Stimulated activated CD8-positive, alpha-beta memory T cell treated with anti-CD3 and anti-CD28 coated beads, Interleukin-2, amount 100 ng/mL, for 48 hours (primary cell): ENCODE data around the gene ATP8A2.
"Not testable (repeated sequence)": the region's sequence is repeated elsewhere in the genome, so short reads cannot be mapped to it uniquely, and the experiment has no call there.

Experiments used
- DNase-seq, 2 donors: peaks; one replicate each; pipeline ENCODE4 v3.0.0-alpha.2; 2020; ENCODE audit warnings: low read depth in 2 of 2

ATP8A2 gene

GRCh38 chr13:25548991-25549390 lies 177.2 kb downstream of the ATP8A2 start:
- not testable (repeated sequence) for DNase-seq

- no peak for DNase-seq
Measured at GRCh38 chr13:25561812-25562211, 190.0 kb downstream of the ATP8A2 start.

DNA sequence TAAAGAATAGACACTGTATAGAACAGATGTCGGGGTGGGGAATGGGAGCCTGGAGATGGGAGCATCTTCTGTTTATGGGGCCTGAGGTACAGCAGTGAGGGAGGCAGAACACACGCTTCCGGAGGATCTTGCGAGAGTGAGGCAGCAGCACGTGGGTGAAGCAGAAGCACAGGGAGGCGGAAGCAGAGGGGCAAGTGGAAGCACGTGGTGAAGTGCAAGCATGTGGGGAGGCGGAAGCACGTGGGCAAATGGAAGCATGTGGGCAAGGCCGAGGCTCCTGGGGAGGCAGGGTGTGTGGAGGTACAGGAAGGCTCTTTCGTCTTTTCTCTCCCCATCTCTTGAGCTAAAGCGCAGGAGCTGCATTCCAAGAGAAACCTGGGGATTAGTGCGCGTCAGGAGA lies 198.4 kb downstream of the ATP8A2 start:
- DNase-seq = no peak

DNA sequence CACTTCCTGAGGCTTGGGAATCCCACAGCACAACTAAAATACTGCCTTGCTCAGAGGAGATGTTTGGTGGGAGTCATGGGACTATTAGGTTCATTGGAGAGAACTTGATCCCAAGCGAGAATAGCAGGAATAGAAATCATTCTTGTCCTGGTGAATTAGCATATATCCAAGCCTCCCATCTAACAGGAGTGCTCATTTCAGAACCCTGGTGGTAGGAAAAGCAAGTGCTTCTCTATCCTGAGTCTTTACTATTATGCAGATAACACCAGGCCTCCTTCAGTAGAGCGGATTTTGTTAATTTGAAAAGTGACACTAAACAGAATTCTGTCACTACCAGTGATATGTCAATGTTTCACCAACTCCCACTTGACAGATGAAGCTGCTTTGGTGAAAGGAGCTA lies 199.5 kb downstream of the ATP8A2 start:
- no peak for DNase-seq

GRCh38 chr13:25572171-25572570 lies 200.4 kb downstream of the ATP8A2 start:
- not testable (repeated sequence) for DNase-seq

- DNase-seq = peak; percentile 39 to 49
Measured at GRCh38 chr13:25574437-25575411, 202.9 kb downstream of the ATP8A2 start.

DNA sequence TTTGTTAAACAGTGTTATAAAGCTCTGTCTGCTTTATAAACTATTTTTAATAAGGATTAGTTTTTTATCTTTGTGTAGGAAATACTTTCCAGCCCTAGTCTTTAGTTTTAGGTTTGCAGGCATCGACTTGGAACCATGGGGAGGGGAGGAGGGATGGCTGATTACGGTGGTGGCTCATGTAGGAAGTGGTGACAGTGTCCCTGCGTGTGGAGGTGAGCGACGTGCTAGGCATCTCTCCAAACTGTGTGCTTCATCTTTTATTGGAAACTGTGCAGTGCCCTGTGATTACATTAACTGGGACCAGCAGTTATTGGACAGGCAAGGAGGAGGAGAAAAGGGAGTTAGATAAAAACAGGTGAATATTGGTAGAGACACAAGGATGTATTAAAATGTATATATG lies 203.8 kb downstream of the ATP8A2 start:
- DNase-seq = no peak

DNA sequence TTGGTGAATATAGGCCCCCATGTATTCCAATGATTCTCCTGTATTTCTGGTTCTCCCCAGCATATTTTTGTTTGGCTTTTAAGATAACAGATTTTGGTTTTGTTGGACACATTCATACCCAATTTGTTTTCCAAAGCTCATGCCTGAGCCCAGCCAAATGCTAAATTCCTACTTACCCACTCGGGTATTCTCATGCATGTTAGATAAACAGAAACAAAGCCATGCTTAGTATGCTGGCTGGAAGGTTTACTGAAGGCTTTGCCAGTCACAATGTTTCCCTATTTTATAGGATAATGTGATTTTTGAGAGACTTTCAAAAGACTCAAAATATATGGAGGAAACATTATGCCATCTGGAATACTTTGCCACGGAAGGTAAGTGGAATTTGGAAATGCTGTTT lies 206.8 kb downstream of the ATP8A2 start:
- DNase-seq = no peak

GRCh38 chr13:25579221-25579620 lies 207.4 kb downstream of the ATP8A2 start:
- no peak for DNase-seq

DNA sequence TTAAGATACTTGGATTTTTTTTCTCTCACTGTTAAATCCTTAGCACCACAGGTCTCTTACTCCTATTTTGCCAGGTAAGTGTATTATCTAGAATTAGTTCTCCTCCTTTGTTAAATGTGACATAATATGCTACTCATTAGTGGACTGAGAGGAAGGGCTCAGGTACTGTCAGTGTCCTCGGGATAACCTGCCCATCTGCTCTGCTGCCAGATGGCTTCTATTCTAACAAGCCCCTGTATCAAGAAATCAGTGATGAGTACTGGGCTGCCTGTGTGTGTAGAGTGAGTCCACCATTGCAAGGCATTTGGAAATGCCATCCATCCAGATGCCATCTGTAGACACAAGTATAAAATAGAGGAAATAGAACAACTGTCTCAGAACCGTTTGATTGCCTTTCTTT lies 209.6 kb downstream of the ATP8A2 start:
- no peak for DNase-seq

- no peak for DNase-seq
Measured at GRCh38 chr13:25584087-25584486, 212.3 kb downstream of the ATP8A2 start.

- DNase-seq = no peak
Measured at GRCh38 chr13:25585000-25585399, 213.2 kb downstream of the ATP8A2 start.

GRCh38 chr13:25587326-25587980 lies 215.7 kb downstream of the ATP8A2 start:
- no peak for DNase-seq

DNA sequence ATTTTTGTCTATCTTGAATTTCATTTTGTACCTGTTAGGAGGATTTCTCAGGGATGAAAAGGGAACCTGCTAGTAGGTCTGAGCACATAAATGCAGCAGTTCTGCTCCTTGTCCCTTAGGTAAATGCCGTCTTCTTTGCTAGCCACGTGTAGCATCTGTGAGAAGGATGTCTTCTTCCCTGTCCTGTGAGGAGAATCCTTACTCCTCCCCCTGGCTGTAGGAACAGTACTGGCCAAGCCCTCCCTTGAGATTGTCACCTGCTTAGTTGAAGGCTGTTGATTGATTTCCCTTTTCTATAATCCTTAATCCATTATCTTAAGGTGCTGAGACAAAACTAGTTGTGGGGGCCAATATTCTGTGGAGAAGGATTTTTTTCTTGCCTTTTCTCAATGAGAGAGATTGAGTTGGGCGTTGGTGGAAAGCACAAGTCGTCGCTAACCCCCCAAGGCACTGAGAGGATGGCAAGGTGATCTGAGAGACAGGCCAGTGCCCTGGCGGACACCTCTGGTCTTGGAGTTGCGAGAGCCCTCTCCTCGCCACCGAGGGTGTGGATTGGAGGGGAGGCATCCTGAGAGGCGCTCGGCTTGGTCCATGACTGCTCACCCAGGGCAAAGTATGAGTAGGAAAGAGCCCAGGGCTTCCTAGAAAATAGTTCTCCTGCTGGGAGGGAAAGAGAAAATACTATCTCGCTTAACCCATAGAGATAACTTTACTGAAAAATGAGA lies 216.7 kb downstream of the ATP8A2 start:
- no peak for DNase-seq

- DNase-seq = no peak
Measured at GRCh38 chr13:25598421-25598820, 226.6 kb downstream of the ATP8A2 start.

DNA sequence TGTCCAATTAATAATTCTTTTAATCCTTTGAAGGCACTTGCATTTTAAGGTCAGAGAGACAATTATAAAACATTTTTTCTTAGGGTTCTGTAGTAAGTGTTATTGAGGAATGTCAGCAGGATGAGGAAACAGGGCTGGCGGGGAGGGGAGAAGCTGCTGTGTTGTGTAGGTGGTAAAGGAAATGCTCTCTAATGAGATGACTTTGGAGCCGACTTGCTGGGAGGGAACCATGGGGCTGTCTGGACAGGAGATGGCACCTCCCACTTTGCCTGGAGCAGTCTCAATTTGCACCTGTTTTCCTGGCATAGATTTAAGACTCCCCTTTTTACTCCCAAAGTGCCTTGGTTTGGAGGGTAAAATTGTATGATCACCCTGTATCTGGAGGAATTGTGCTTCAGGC lies 230.4 kb downstream of the ATP8A2 start:
- DNase-seq = no peak

- no peak for DNase-seq
Measured at GRCh38 chr13:25604106-25604505, 232.3 kb downstream of the ATP8A2 start.

DNA sequence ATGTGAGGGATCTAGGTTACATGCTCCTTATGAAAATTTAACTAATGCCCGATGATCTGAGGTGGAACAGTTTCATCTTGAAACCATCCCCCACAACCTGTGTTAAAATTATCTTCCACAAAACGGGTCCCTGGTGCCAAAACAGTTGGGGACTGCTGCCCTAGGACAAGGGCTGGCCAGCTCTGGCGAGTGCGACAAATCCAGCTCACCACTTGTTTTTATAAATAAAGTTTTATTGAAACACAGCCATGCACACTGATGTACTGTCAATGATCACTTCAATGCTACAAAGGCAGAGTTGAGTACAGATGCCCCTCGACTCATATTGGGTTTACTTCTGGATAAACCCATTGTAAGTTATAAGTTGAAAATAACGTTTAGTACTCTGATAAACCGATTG lies 235.3 kb downstream of the ATP8A2 start:
- no peak for DNase-seq

DNA sequence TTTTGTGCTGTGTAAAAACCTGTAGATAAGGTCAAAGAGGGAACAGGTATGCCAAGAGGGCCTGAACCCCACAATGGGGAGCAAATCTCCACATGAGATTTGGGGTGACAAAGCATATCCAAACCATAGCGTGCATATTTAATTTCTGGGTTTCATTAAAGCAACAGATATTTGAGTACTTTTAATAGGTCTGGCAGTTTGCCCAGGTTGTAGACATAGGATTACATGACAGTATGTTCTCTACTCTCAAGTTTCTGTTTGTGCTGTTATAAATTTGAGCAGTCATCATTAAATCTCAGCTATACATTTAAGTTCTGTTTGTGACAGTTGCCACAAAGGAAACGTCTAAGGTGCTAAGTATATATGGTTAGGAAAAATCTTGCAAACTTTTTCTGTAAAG lies 236.4 kb downstream of the ATP8A2 start:
- DNase-seq = no peak

DNA sequence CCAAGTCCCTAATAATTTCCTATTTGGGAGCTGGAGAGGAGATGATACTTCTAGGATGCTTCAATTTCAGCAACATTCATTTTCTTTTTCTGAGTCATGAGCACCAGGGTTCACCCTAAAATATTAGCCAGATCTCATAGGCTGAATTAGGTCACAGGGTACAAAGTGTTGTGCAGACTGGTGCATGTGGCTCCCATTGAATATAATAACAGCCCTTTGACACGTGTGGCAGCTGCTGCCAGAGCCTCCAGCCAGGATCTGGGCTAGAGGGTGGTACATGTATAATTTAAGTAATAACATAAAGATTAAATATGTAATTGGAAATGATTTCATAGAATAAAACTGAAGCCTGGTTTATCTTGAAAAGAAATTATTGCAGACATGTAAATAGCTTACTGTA lies 244.9 kb downstream of the ATP8A2 start:
- no peak for DNase-seq

- no peak for DNase-seq
Measured at GRCh38 chr13:25619897-25620296, 248.1 kb downstream of the ATP8A2 start.

- no peak for DNase-seq
Measured at GRCh38 chr13:25625414-25625813, 253.6 kb downstream of the ATP8A2 start.
